ENCODE results near the gene RTP5. TPM values are rescaled to one million over a fixed set of nuclear protein-coding genes. Genes with fewer than 3 reads are reported as not detected.
A peak's percentile ranks its signal among the peaks of the same experiment; 100 is the strongest.
"Not testable (repeated sequence)": the region's sequence is repeated elsewhere in the genome, so short reads cannot be mapped to it uniquely, and the experiment has no call there.

The RTP5 gene
- polyA plus RNA-seq (2014; cell fraction: cytosol; rRNA removed): 8.1 and 9.9 TPM in 2 replicates
- polyA plus RNA-seq (2014; cell fraction: nucleus; rRNA removed): 55.7 and 73.8 TPM in 2 replicates

- DNase-seq (ENCODE audit: low spot score): peak; percentile 72
Measured at GRCh38 chr2:241869087-241869961, at the start of gene RTP5. RTP5 (plus strand) TSS chr2:241869729; CDS start chr2:241869757, 28 bp downstream.

- DNase-seq (ENCODE audit: low spot score): peak; percentile 64
Measured at GRCh38 chr2:241819947-241820624, 49.4 kb upstream of the RTP5 start.

- DNase-seq (ENCODE audit: low spot score): no peak
Measured at GRCh38 chr2:241820625-241821384, 48.7 kb upstream of the RTP5 start.

GRCh38 chr2:241821460-241822263 lies 47.9 kb upstream of the RTP5 start:
- DNase-seq (ENCODE audit: low spot score): no peak

- no peak for DNase-seq (ENCODE audit: low spot score)
Measured at GRCh38 chr2:241822264-241822623, 47.3 kb upstream of the RTP5 start.

- peak; percentile 58 for DNase-seq (ENCODE audit: low spot score)
Measured at GRCh38 chr2:241823531-241824437, 45.7 kb upstream of the RTP5 start.

- DNase-seq (ENCODE audit: low spot score): no peak
Measured at GRCh38 chr2:241827394-241827793, 42.1 kb upstream of the RTP5 start.

- DNase-seq (ENCODE audit: low spot score): no peak
Measured at GRCh38 chr2:241833101-241833663, 36.3 kb upstream of the RTP5 start.

- DNase-seq (ENCODE audit: low spot score): not testable (repeated sequence)
Measured at GRCh38 chr2:241833756-241834526, 35.6 kb upstream of the RTP5 start.

- DNase-seq (ENCODE audit: low spot score): no peak
Measured at GRCh38 chr2:241834527-241835210, 34.9 kb upstream of the RTP5 start.

GRCh38 chr2:241835611-241836010 lies 33.9 kb upstream of the RTP5 start:
- DNase-seq (ENCODE audit: low spot score): no peak

- no peak for DNase-seq (ENCODE audit: low spot score)
Measured at GRCh38 chr2:241836292-241836691, 33.2 kb upstream of the RTP5 start.

- peak; percentile 73 for DNase-seq (ENCODE audit: low spot score)
Measured at GRCh38 chr2:241837197-241837965, 32.1 kb upstream of the RTP5 start.

- DNase-seq (ENCODE audit: low spot score): no peak
Measured at GRCh38 chr2:241841181-241842066, 28.1 kb upstream of the RTP5 start.

GRCh38 chr2:241842067-241842415 lies 27.5 kb upstream of the RTP5 start:
- no peak for DNase-seq (ENCODE audit: low spot score)

- DNase-seq (ENCODE audit: low spot score): no peak
Measured at GRCh38 chr2:241842620-241843211, 26.8 kb upstream of the RTP5 start.
